GM18867 (cell line): ENCODE data around the gene TIMP2.
"Not testable (repeated sequence)": the region's sequence is repeated elsewhere in the genome, so short reads cannot be mapped to it uniquely, and the experiment has no call there.

Source experiments
- ATAC-seq: cut with Tn5 transposase; IDR thresholded peaks from one replicate; pipeline ENCODE4 v1.9.1; 2021; ENCODE audit warnings: mild to moderate bottlenecking, moderate library complexity; ENCODE audit not compliant: unreplicated experiment

The TIMP2 gene

DNA sequence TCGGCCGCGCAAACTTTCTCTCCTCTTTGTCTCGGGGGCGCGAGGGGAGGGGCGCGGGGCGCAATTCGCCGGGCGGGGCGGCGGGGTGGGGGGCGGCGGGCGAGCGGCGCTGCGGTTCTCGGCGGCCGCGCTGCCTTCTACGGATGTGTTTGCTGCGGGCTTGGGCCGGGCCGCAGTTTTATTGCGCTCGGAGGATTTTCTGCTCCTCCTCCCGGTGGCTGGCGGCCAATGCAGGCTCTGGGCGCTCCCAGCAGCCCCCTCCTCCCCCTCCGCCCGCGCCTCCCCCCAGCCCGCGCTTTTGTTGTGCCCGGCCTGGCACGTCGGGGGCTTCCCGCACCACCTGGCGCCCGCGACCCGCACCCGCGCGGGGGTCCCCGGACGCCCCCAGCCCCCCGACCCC lies at the start of gene TIMP2:
Gene TIMP2 (minus strand): TSS at position 154 of the 400 bp plus-strand sequence. CDS start 299 bp downstream, outside the sequence.
- no peak for ATAC-seq

- ATAC-seq, result no peak
Observed at GRCh38 chr17:78973792-78974520, 48.8 kb upstream of the TIMP2 start.

- ATAC-seq, result no peak
Observed at GRCh38 chr17:78973196-78973595, 48.0 kb upstream of the TIMP2 start.

DNA sequence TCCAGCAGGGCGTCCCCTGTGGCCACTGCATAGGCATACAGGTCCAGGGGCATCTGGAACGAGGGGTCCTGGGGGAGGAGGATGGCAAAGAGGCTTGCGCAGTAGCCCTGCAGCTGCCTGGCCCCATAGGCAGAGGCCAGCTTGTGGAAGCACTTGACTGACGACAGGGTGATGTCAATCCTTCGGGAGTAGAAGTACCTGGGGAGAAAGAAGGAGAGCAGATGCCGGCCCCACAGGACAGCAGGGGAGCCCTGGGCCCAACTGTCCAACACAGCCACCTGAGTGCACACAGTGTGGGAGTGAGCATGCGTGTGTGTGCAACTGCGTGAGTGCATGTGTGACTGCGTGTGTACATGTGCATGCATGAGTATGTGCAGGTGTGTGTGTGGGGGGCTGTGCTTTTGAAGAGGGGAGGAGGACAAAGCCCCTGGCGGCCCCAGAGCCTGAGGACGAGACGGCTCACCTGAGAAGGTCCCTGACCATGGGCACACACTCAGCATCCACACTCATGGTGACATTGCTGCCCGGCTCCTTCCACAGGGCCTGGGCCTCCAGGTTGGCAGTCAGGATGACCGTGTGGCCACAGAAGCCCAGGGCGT lies 47.4 kb upstream of the TIMP2 start:
- no peak for ATAC-seq

DNA sequence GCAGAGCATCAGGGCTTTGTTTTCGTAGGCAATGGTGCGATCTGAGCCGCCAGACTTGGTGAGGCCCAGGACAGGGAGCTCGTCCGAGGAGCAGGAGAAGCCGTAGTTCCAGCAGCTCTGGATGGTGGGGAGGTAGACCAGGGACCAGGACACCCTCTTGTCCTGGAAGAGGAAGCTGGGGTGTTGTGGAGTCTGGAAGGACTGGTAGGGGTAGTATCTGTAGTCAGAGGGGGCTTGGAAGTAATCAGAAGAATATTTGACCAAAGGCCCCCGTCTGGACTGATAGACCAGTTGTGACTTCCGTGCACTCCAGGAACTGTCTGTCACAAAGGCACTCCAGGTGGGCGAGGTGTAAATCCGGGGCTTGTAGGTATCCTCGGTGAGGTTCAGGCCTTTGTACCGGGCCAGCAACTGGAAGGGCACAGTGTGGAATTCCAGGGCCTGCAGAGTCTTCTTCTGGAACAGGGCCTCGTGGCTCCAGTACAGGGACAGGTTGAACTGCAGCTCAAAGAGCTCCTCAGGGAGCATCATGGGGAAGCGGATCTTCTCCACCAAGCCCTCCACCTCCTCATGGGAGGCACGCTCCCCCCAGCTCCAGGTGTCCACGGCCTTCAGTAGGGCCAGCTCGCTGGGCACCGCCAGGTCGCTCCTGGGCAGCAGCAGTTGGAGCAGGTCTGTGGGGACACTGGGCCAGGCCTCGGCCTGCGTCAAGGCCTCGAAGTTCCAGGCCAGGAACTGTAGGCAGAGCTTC lies 46.7 kb upstream of the TIMP2 start:
- no peak for ATAC-seq

DNA sequence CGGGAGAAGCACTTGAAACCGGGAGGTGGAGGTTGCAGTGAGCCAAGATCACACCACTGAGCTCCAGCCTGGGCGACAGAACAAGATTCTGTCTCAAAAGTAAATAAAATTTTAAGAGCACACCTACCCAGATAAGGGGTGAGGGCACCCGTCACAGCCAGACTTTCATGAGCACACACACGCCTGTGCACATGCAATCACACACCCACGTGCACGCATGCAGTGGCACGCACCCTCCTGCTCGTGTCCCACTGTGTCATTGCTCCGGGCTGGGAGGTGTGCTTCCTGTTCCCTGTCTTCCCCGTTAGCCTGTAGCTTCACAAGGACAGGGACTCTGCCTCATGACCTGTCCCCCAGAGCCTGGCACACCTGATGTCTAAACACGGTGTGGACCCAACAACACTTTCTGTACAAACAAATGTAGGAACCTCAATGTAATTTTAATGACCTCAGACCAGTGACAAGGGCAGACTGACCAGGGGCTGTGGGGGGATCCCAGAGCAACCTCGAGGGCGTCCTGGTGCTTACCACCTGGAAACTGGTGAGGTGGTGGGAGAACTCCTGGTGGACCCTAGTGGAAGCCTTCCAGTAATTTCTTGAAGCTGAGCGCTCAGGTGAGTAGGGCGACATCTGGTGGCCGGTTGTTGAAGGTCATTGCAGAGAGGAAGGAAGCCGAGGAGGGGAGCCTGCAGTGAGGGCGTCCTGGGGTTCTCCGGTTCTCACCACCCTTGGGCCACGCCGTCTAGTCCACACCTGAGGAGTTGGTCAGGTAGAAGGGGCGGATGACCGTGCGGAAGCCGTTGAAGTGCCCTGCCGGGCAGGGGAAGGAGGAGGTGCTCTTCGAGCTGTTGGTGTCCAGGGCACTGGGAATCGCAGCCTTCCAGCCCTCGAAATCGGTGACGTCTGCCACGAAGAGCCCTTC lies 45.9 kb upstream of the TIMP2 start:
- no peak for ATAC-seq

DNA sequence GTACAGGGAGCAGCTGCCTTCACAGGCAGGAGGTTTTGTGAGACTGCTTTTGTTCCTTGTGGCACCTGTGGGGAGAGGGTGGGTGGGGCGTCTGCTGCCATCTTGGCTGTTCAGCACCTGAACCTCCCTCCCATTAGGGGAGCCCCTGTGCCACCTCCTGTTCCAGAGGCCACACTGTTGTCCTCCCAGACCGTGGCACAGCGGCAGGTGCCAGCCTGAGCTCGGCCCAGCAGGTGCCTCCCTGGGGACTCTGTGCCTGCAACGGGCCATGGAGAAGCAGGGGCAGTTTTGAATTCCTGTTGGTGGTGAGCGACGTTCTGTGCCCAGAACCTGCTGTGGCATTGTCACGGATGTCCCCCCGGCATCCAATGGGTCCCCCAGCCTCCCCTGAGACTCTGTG lies 44.7 kb upstream of the TIMP2 start:
- ATAC-seq, result no peak

GRCh38 chr17:78967782-78968362 lies 42.7 kb upstream of the TIMP2 start:
- ATAC-seq, result no peak

DNA sequence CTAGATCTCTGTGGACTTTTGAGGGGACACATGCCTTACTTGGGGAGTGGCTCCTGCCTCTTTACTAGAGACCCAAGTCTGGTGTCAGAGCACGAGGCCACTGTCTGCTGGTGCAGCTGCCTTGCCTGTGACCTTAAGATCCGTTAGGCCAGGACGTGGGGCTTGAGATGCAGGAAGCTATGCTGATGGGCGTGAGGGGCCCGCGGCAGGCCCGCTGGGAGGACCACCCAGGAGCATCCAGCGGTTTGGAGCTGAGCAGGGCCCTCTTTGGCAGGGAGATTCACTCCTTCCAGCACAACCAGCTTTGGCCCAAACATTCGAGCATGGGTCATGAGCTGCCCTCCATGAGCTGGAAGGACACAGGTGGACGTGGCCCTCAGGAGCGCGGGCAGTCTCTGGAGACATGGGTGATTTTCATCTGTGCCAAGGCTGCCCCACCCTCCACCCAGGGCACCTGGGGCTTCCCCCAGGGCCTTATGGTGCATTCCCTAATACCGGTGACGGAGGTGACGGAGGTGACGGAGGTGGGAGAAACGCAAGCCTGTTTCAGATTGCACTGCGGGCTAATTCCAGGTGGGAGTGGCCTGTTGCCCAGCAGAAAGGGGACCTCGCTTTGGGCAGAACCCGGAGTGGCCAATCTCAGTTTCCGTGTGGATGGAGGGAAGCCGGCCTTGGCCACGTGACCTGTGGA lies 41.9 kb upstream of the TIMP2 start:
- no peak for ATAC-seq

- ATAC-seq, result no peak
Observed at GRCh38 chr17:78966123-78966813, 41.1 kb upstream of the TIMP2 start.

GRCh38 chr17:78965491-78965924 lies 40.3 kb upstream of the TIMP2 start:
- no peak for ATAC-seq

- no peak for ATAC-seq
Observed at GRCh38 chr17:78963378-78963777, 38.2 kb upstream of the TIMP2 start.

DNA sequence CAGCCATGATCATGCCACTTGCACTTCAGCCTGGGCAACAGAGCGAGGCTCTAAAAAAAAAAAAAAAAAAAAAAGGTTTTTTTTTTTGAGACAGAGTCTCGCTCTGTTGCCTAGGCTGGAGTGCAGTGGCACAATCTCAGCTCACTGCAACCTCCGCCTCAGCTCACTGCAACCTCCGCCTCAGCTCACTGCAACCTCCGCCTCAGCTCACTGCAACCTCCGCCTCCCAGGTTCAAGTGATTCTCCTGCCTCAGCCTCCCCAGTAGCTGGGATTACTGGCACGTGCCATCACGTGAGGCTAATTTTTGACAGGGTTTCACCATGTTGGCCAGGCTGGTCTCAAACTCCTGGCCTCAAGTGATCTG lies 37.8 kb upstream of the TIMP2 start:
- not testable (repeated sequence) for ATAC-seq

DNA sequence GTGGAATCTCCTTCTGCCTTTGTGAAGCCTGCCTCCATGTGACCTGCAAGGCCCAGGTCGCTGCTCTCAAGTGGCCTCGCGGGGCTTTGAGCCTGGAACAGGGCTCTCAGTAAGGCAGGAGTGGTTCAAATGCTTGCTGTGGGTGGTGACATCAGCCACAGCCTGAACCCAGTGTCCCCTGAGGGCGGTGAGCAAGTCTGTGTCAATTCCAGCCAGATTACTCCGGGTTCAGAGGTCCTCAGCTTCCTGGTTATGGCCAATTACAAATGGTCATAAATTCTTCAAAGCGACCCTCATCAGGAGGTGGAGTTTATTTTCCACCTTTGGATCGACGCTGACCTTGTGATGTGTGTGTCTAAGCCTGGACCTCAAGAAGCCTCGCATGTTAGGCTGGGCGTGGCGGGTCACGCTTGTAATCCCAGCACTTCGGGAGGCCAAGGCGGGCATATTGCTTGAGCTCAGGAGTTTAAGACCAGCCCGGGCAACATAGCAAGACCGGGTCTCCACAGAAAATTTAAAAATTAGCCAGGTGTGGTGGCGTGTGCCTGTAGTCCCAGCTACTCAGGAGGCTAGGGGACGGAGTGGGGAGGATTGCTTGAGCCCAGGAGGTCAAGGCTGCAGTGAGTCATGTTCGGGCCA lies 37.3 kb upstream of the TIMP2 start:
- ATAC-seq, result no peak

DNA sequence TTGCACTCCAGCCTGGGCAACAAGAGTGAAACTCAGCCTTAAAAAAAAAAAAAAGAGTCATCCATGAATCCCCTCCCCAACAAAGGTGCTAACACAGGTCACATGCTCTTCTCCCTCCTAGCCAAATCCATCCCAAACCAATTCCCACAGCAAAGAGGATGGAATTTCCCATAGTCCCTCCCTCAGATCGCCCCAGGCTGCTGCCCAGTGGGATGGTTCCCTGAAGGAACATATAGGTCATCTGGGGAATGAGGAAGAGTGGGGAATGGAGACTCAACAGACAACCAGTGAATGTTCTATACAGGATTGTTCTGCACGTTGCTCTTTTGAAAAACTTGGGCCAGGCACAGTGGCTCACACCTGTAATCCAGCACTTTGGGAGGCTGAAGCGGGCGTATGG lies 36.4 kb upstream of the TIMP2 start:
- no peak for ATAC-seq

- ATAC-seq, result no peak
Observed at GRCh38 chr17:78960928-78961327, 35.7 kb upstream of the TIMP2 start.

GRCh38 chr17:78959803-78960202 lies 34.6 kb upstream of the TIMP2 start:
- no peak for ATAC-seq

GRCh38 chr17:78958641-78959127 lies 33.5 kb upstream of the TIMP2 start:
- no peak for ATAC-seq

DNA sequence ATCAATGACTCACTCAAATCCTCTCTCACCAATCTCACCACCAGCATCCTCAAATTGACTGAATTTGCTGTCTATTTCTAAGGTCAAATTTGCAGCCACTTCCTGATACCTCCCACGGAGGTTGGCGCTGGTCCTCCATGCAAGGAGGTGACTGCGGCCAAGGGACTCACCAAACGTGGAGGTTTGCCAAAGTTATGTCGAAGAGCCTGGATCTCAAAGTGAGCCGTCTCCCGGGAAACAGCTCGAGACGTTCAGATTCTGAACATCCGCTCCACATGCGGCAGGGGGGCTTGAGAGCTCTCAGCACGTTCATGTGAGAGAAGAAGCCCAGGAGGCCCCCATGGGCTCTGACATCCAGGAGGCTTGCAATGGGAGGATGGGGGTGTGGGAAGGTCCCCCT lies 31.9 kb upstream of the TIMP2 start:
- no peak for ATAC-seq
